ENCODE results near the gene MBD1. TPM values are rescaled to one million over a fixed set of nuclear protein-coding genes. Genes with fewer than 3 reads are reported as not detected.

The MBD1 gene, protein sequence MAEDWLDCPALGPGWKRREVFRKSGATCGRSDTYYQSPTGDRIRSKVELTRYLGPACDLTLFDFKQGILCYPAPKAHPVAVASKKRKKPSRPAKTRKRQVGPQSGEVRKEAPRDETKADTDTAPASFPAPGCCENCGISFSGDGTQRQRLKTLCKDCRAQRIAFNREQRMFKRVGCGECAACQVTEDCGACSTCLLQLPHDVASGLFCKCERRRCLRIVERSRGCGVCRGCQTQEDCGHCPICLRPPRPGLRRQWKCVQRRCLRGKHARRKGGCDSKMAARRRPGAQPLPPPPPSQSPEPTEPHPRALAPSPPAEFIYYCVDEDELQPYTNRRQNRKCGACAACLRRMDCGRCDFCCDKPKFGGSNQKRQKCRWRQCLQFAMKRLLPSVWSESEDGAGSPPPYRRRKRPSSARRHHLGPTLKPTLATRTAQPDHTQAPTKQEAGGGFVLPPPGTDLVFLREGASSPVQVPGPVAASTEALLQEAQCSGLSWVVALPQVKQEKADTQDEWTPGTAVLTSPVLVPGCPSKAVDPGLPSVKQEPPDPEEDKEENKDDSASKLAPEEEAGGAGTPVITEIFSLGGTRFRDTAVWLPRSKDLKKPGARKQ
- 62.7 and 68.6 TPM in 2 replicates for total RNA-seq

DNA sequence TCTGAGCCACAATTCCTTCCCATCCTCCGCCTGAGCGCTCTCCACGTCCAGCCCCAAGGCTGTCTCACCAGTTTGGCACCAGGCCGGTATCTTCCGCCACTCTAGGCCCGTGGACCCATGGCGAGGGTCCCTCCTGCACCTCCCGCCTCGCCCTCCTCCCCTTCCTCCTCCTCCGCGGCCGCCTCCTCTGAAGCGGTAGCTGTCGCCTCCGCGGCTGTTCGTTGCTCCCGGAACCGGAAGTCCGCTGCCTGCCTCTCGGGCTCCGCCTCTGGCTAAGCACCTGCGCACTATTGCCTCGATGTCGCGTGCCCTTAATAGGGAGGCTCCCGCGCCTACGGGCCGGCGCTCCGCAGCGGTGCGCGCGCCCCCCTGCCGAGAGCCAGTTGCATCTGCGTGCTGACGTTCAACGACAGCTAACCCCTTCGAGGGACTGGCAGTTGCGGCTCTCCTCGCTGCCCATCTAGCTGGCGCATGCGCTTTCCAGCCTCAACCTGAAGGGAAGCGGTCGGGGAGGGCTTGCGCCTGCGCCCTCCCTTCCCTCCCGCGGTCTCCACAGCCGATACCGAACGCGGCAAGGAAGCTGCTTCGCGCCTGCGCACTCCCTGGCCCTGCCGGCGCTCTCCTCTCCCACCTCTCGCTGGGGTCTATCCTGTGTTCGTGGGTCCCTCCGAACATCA is at the start of gene MBD1:
MBD1 (minus strand) TSS at position 229 of the 677 bp plus-strand sequence. CDS start 1,531 bp downstream, outside the sequence.

DNA sequence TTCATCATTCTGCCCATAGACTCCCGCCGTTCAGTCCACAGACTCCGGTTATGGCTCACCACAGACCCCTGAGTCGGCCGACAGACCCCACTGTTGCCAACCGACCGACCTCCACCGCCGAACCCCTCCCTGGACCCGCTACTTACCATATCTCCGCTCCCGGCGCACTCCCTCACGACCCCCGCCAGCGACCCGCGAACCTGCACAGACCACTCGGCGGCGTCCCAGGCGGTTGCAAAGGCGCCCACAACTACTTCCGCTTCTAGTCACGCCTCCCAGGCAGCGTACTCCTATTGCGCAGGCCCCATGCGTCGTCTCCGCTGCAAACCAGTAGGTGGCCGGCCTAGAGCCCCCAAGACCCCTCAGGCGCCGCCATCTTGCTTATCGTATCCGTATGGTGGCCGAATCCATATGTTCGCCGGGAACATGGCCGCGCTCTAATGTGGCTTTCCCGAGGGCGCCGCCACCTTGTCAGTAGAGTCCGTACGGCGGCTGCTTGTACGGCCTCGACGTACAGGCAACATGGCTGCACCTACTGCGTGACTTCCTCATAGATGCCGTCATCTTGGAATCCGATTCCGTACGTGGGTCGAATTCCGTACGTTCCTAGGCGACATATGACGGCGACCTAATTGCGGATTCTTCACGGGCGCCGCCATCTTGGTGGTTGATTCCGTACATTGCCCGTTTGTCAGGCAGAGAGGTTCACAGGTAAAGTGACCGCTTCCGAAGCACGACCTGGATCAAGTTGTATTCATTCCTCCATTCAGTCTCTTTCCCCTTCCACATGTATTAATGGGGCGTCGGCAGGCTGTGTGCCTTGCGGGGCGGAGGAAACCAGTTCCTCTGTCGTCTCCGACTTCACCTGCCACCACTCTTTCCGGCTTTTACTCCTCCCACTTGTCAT is 6.4 kb upstream of the MBD1 start, which contains the start of gene CXXC1:
CXXC1 (minus strand) TSS at position 252 of the 907 bp plus-strand sequence; CDS start at position 149, 103 bp downstream.

DNA sequence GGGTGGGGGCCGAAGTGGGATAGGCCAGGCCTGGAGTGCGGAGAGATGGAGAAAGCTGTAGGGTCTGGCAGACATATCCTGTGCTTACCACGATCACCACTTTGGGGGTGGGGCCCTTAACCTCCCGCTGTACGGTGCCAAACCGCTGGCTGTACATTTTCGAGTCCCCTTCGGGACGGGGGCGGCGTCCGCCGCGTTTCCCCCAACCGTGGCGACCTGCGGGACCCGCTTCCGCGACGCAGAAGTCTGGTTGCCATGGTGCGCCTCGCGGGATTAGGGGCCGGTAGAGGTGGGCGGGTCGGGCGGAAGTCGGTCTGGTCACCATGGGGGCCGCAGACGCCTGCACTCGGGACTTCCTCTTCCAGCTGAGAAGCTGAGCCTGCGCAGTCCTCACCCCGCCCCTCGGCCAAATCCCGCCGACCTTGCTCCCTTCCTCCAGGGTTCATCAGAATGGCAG is 15.0 kb downstream of the MBD1 start, which contains the start of gene CFAP53:
CFAP53 (minus strand) TSS at position 248 of the 457 bp plus-strand sequence; CDS start at position 157, 91 bp downstream.

Other genes with a start within 250 kb of the MBD1 start
- gene MYO5B, start 86.4 kb downstream of the MBD1 start, total RNA-seq: 12.2 and 24.6 TPM in 2 replicates
- gene CFAP53, start 15.0 kb downstream of the MBD1 start, total RNA-seq: 0.38 TPM in 1 of 2 replicates, not detected in the other
- gene CXXC1, start 6.2 kb upstream of the MBD1 start, total RNA-seq: 30.8 and 41.7 TPM in 2 replicates
- 1.4 and 35.8 TPM in 2 replicates for gene SKA1, start 93.5 kb upstream of the MBD1 start, total RNA-seq